HG03457 (cell line): ENCODE results near the gene TRAF3IP3.
"Not testable (repeated sequence)": the region's sequence is repeated elsewhere in the genome, so short reads cannot be mapped to it uniquely, and the experiment has no call there.

Experiments used
- ATAC-seq: cut with Tn5 transposase; IDR thresholded peaks from one replicate; pipeline ENCODE4 v1.9.1; 2021; ENCODE audit warnings: moderate number of reproducible peaks; ENCODE audit not compliant: unreplicated experiment

TRAF3IP3 gene

DNA sequence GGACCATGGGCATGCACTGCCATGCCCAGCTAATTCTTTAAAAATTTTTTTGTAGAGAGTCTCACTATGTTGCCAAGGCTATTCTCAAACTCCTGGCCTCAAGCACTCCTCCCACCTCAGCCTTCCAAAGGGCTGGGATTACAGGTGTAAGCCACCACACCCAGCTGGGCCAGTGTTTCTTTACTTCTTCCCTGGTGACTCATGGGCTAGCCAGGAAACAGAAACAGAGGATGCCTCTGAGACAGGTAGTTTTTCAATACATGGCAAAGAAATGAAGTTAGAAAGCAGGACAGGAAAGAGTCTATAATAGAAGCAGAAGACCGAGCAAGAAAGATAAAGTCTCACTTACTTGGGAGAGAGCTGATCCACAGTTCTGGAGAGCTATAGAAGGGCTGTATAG, 36.1 kb downstream of the TRAF3IP3 start:
- ATAC-seq = no peak

DNA sequence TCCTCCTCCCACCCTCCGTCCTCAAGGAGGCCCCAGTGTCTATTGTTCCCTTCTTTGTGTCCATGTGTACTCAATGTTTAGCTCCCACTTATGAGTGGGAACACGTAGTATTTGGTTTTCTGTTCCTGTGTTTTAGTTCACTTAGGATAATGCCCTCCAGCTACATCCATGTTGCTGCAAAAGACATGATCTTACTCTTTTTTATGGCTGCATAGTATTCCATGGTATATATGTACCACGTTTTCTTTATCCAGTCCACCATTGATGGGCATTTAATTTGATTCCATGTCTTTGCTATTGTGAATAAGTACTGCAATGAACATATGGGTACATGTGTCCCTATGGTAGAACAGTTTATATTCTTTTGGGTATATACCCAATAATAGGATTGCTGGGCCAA, 37.9 kb downstream of the TRAF3IP3 start:
- not testable (repeated sequence) for ATAC-seq

DNA sequence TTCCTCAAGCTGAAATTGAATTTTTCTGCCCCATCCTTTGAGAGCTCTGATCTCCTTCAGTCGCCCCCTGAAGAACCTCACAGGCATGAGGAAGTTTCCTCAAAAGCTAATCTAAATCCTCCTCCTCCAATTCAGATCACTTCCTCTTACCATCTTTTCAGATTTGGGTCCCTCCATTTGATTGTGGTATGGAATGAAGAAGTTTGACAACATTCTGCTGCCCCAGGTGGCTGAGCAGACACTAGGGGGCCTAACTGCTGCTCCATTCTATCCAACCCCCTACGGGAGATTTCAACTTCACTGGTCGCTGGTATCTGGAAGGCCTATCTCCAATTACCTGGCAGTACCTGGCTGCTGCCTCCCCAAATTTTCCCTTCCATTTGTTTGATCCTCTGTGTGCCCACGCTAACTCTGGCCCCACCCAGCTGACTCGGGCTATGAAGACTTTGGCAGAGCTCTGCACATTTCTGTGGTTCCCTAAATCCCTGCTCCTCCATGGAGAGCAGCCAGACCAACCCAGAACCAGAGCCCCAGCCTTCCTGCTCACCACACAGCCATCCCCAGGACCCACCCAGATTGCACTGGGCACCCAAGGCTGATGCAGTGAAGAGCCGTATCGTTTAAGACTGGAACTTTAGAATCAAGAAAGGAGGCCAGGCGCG, 42.3 kb downstream of the TRAF3IP3 start:
- no peak for ATAC-seq

DNA sequence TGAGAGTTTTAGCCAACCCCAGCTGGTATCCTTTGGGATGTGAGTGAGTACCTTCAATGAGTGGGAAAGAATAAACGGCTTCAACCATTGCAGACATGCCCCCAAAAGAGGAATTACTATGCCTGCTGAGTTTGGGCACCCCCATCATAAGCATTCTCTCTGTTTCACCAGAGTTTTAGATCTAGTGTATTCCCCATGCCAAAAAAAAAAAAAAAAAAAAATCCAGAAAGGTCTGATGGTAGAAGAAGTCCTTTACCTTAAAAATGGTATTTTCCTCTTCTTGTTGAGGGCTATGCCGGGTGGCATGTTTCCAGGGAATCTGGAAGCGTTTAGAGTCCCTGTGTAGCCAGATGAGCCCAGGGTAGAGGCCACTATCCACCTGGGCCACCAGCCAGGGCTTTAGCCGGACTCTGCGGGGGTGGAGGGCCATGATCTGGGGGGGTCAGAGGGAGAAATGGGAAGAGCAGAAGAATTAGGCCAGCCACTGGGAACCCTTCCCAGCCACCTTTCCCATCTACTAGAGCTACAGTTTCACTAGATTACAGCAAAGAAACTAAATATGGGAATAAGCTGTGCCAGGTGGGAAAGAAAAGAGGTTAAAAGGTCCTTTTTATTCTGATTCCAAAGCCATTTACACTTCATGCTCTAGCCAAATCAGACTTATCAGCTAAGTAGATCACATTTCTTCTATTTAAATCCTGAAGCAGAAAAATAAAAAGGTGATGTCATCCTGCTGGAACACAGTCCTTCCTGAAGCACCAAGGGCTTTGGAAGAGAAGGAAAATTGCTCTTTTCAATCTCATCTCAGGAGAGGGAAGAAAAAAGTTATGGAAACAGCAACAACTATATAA, 45.4 kb downstream of the TRAF3IP3 start:
- no peak for ATAC-seq

DNA sequence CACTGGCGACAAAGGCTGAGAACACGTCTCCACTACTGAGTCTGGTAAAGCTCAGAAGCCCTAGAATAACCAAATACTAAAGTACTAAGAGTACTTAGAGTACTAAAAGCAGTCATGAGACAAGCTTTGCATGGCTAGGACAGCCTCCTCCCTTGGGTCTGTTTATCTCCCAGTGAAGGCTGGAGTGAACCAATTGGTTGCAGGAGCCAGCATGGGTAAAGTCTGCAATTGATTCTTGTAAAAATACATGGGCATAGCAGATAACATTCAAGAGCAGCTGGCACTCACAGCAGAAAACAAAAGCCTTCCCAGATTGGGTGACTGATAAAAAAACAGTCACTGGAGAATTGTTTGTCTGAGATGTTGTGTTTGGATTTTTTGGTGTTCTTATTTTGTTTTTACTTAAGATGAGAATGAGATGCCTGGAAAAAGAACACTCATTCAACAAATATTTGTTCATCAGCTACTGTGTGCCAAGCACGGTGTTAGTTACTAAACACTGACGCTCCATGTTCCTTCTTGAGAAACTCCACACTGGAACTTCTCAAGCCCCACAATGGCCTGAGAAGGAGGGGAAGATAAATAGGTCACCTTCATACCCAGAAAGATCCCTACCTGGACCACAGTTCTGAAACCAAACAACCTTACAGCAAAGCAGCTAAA, 46.4 kb downstream of the TRAF3IP3 start:
- no peak for ATAC-seq

DNA sequence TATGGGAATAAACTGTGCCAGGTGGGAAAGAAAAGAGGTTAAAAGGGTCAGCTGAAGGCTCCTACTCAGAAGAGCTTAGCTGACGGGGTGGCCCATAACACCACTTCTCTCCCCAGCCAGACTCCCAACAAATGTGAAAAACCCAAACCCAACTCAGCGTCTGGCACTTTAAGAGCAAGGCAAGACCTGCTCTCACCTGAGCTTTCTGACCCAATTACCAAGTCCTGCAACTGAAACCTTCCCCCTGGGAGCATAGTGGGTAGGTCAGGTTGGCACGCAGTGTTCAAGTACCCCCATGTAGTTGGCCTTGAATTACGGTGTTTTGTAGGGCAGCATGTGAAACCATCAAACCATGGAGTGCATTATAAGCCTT, 46.9 kb downstream of the TRAF3IP3 start:
- no peak for ATAC-seq

DNA sequence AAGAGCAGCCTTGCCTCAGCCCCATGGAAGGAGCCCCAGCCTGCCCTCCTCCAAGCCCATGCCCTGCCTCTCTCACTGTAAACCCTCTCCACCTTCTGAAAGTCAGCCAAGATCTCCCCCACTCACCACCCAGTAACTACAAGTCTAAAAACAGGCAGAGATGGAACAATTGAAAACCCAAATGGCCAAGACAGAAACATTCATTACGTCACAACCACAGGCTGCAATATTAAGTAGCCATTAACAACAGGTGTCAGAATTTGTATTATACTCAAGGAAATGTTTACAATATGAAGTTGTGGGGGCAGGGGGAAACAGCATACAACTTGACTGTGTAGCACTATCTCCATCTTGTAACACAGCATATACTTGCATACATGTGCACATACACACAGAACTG, 47.7 kb downstream of the TRAF3IP3 start:
- ATAC-seq = no peak

DNA sequence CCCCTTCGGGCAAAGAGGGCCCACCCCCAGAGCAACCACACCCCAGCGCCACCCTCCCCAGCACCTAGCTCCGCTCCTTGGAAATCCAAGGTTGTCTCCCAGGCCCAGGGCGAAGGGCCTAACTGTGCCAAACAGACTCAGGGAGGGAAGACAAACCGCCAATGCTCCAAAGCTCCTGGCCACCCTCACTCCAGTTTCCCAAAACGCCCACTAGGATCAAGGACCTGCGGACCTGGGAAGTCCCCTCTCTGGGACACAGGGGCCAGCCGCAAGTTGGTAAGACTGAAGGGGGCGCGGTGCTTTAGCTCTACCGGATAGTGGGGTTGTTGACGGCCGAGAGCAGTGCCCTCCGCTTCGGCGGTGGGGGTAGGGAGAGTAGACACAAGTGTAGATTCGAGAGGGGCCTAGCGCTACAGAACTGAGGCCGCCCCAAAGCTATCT, 49.5 kb downstream of the TRAF3IP3 start:
- ATAC-seq = no peak

DNA sequence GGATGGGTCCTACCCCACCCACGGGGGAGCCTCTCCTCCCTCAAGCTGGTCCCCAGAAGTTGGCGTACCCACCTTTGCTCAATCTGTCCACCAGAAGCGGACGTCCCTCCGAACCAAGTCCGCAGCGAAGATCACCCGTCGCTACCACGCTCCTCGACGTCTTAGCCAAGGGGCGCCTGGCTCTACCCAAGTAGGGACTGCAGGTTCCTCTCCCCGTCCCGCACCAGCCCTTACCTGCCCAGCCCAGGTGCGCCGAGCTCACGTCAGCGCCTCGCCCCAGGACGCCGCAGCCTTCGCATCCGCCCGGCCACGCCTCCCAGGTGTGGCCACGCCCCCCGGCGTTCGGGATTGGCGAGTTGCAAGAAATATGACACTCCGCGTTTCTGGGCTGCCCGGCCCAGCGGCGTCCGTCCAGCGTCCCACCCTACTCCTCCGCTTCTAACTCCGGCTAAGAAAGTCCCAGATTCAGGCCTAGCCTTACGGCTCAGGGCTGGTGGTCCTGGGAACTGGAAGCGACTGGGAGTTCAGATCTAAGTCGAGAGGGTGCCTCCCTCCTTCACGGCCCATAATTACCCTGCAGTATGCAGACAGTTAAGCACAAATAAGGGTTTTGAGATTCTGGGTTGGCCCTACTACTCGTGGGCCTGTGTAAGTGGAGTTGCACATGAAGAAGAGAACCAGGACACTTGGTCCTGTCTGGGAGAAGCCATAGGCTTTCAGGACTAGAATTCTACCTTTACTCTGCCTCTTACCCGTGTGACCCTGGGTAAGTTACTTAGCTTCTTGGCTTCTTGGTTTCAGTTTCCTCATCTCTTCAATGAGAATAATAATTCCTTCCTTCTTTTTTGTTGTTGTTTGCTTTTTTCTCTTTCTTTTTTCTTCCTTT, 50.3 kb downstream of the TRAF3IP3 start, which contains the start of gene IRF6:
Gene IRF6, minus strand, starts transcription at position 268 of the 886 bp plus-strand sequence. CDS start 4,729 bp downstream, outside the sequence.
- ATAC-seq = peak; percentile 91

DNA sequence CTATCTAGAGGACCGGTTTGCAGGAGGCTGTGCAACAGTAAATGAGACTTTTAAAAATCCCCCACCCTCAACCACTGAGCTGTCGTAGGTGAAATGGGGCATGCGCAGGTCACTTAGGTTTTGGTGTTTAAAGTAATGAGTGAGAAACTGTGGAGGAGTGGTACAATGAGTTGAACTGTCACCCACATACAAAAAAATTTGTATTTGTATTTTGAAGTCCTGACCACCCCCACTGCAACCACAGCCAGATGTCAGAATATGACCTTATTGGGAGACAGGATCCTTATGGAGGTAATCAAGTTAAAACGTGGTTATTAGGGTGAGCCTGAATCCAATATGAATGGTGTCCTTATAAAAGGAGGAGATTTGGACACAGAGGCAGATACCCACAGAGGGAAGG, 51.7 kb downstream of the TRAF3IP3 start:
- ATAC-seq = no peak

DNA sequence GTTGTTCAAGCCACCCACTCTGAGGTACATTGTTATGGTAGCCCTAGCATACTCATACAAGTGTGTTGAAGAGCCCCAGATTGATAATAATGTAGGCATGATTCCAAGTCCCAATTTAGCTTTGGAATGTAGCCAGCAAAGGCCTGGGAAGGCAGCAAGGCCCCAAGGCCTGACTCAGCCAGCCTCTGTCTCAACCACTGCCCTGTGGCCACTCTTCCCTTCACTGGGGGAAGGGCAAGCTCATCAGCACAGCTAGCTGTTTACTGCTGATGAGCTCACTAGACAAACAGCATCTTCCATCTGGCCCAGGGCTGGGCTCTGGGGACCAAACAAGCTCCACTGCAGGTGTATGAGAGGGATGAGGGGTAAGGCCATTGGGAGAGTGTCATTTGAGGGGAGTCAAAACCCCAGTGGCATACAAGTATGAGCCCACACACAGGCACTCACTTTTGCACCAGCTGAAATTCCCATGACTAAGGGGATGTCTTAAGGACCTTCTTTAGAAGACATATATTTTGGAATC, 52.3 kb downstream of the TRAF3IP3 start:
- ATAC-seq = no peak

DNA sequence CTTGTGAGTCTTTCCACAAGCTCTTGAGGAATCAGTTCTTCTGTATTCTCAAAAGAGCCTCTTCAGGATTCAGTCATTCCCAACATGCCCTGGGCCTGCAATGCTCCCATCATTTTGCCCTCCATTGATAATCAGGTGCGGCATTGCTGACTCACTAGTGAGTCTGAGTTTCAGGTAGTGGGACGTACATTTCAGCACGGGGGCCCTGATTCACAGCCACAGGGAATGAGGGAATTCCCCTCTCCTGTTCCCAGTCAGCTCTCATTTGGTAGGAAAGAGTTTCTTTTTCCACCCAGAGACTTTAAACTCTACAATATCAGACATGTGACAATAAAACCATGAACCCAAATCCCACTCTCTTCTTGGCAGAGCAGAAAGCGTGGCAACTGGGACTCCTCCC, 53.8 kb downstream of the TRAF3IP3 start:
- ATAC-seq = no peak

DNA sequence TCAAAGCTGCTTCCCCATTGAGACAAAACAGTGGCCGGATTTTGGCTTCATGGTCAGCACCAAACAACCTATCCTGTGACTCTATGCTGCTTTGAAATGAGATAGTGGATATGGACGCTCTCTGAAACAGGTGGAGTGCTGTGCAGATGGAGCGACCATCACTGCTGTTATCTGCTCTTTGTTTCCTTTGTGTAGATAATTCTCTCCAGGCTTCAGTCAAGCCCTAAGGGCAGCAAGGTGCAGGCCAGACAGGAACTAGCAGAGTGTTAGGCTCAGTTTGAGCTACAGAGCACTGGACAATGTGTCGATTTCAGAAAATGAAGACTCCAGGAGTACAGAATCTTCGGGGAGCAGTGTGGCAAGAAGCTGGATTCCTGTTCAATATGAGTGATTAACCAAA, 54.9 kb downstream of the TRAF3IP3 start:
- ATAC-seq = no peak

DNA sequence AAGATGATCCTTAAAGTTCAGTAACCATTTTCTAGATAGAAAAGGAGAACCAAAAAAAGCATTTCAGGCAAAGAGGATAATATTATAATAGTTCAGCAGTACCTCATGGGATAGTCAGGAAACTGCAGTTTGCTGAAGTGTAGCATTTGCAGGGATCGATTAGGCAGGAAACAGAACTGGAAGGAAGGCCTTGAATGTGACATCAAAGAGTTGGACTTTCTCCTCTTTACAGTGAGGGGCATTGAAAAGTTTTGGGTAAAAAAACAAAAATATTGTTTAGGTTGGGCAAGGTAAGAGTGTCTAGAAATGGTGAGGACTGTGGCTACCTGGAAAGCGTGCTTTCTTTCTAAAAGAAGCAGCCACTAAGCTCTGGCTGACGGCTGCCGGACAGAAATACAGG, 58.0 kb downstream of the TRAF3IP3 start:
- ATAC-seq = no peak

DNA sequence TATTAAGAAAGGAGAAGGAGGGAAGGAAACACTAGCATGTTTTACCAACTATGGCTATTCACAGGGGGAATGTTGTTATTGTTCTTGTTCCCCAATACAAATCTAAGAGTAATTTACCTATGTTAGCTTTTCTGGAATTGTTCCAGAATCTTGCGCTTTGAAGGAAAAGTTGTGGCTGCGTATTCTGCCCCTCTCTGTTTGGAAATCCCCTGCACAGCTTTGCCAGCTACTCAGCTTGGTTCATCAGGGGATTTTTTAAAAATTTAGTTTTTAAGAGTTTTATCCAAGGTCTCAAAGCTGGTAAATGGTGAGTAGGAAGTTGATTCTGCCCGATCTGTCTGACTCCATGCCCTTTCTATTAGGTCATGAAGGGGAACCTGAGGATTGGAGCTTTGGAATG, 59.6 kb downstream of the TRAF3IP3 start:
- ATAC-seq = no peak

DNA sequence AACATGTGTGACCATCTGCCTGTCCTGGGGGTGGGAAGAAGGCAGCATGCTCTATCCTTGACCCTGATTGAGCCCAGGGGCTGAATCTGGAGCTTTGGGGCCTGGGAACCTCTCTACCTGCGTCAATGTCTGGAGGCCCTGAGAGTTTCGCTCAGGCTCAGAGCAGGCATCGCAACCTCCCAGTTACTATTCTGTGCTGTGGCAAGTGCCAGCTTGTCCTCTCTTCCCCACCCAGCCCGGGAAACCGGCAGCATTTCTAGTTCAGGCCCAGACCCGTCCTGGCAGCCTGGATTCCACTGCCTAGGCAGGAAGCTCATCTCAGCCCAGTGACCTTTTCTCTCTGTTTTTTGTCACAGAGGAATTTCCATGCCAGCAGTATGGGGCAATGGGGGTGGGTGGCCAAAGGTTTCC, 60.1 kb downstream of the TRAF3IP3 start:
- ATAC-seq = no peak

DNA sequence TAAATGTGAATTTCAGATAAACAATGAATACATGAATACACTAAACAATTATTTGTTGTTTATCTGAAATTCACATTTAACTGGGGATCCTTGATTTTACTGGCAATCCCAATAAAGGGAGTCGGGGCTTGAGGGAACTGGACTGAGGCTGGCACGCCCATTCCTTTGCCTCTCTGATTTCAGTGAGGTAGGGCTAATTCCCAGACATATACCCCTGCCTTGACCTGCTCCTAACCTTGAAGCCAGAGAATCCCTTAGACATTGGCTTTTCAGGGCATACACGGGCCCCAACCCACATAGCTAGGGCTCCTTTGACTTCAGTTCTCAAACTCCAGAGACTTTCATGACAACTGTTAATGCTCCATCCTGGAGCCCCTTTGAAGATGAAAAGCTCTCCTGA, 61.1 kb downstream of the TRAF3IP3 start:
- ATAC-seq = no peak

DNA sequence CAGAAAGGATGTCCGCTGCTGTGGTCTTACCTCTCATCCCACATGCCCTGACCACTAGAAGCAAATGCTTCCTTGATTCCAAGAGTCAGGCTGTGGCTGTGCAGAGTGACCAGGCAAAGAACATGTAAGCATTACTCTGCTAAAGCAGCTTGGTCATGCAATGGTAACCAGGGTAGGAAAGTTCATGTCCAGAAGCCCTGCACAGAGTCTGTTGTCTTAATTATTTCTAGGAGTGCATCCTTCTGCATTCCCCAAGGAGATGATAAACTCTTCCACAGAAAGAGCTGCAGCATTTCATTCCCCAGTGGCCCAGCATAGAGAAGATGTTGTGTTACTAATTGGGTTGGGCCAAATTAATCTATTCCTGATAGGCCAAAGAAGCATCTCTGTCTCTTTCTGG, 61.8 kb downstream of the TRAF3IP3 start:
- ATAC-seq = no peak

DNA sequence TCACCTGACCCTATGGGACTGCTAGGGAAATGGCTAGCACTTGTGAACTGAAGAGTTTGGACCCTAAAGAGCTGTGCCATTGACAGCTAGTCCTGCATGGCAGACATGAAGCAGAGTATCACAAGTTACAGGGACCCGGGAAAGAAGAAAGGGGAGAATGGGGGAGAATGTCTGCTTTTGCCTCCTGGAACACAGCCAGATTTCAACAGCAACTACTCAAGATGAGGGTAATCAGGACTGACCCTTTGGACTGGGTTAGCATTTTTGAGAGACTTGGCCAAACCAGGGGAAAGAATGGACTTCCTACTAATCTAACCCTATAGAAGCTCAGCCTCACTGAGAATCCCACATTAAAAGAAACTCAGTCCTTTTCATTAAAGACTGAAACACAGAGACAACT, 63.2 kb downstream of the TRAF3IP3 start:
- ATAC-seq = no peak

DNA sequence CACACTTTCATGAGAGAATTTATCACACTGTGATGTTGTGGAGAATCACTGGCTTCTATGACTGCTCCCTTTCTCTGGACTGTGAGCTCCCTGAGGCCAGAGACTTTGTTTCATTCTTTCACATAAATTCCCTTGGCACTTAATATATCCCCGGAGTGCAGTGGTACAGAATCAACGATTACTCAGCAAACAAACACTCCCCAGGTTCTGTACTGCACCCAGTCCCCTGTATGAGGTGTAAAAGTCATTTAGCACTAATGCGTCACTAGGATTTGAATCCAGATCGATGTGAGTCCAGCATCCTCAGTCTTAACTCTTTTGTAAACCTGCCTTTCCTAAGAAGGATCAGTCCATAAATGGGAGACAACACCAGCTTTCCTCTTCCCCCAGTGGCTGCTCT, 65.1 kb downstream of the TRAF3IP3 start:
- no peak for ATAC-seq

DNA sequence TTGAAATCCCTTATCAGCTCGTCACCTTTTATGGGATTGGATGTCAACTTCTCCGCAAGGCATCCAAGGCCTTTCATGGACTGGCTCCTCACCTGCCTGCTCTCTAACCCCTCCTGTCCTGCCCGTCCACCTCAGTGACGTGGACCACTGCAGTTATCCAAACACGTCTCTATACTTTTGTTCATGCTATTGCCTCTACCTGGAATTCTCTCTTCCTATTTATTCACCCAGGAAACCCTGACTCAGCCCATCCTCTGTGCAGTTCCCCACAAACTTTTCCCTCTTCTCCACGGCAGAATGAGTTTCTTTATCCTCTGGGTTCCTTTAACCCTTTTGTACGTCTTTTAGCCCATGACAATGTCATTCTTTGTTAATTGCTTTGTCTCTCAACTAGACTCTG, 66.9 kb downstream of the TRAF3IP3 start:
- ATAC-seq = no peak
